Heart left ventricle (tissue), 16 donors: ENCODE data around the gene RNF5. TPM values are rescaled to one million over a fixed set of nuclear protein-coding genes. Genes with fewer than 3 reads are reported as not detected.

Experiments used
- ATAC-seq, 4 donors: fragments of 200-7000 bp; cut with Tn5 transposase; one replicate each; pipeline ENCODE4 v1.9.1; 2020 to 2022; ENCODE audit warnings: moderate library complexity in 4 of 4, mild to moderate bottlenecking in 3 of 4, moderate number of reproducible peaks in 1 of 4
- DNase-seq, 5 donors: peaks; one replicate each; pipeline ENCODE4 v3.0.0-alpha.2; 2020
- H3K27ac ChIP-seq, 12 donors: fragments of 200-600 bp; sonication (generic) in 4 of 12; one replicate each; pipeline versions ENCODE4 v1.5.0 to v1.8.0; 2016 to 2022; ENCODE audit warnings: mild to moderate bottlenecking in 2 of 12
- H3K27me3 ChIP-seq, 9 donors: fragments of 200-600 bp; sonication (generic) in 2 of 9; one replicate each; pipeline versions ENCODE4 v1.5.1 to v1.8.0; 2016 to 2022; ENCODE audit warnings: mild to moderate bottlenecking in 3 of 9
- H3K36me3 ChIP-seq, 9 donors: fragments of 200-600 bp; sonication (generic) in 2 of 9; one replicate each; pipeline versions ENCODE4 v1.5.0 to v1.8.0; 2018 to 2022; ENCODE audit warnings: mild to moderate bottlenecking in 2 of 9
- H3K4me1 ChIP-seq, 12 donors: fragments of 200-600 bp; sonication (generic) in 4 of 12; one replicate each; pipeline versions ENCODE4 v1.5.0 to v1.8.0; 2016 to 2022; ENCODE audit warnings: mild to moderate bottlenecking in 3 of 12
- H3K4me3 ChIP-seq, 12 donors: fragments of 200-600 bp; sonication (generic) in 4 of 12; one replicate each; pipeline versions ENCODE4 v1.5.0 to v1.8.0; 2017 to 2022; ENCODE audit warnings: mild to moderate bottlenecking in 9 of 12, moderate library complexity in 4 of 12
- H3K9me3 ChIP-seq, 12 donors: fragments of 200-600 bp; sonication (generic) in 4 of 12; one replicate each; pipeline versions ENCODE4 v1.5.0 to v1.8.0; 2016 to 2022; ENCODE audit warnings: mild to moderate bottlenecking in 1 of 12
- POLR2A ChIP-seq, 2 donors: fragments of 450-650 bp; IDR thresholded peaks; one replicate each; pipeline ENCODE4 v1.6.1; 2017; ENCODE audit warnings: antibody characterized with exemption in 2 of 2, mild to moderate bottlenecking in 2 of 2, moderate library complexity in 2 of 2
- WGBS, 4 donors: extraction: QIAGEN DNeasy Blood & Tissue Kit in 2 of 4; methylation state at CpG; one replicate each; pipeline versions ENCODE4 v1.1.5 to v1.1.7; 2013 to 2018; 5-methylcytosine and 5-hydroxymethylcytosine counted together
- intact Hi-C, 10 donors: fragments of 100-400 bp; cut with DNase I; formaldehyde crosslinking; loops; one replicate each; pipeline versions ENCODE4 v1.11.1 to v1.14.2; 2022
- polyA plus RNA-seq, 2 donors: library from polyadenylated mRNA; stranded (reverse); fragments of 200-250 nt; gene quantifications; one replicate each; pipeline ENCODE4 v1.2.3, GENCODE V29; 2013
- total RNA-seq, 9 donors: library from RNA; depleted of rRNA in 2 of 9; stranded (reverse); fragments of >200 nt in 2 of 9; fragmentation: NEBNext Ultra II Directional in 3 of 9; extraction: Animal tissue kit (Norgen Biotek cat#: 25700) in 3 of 9; gene quantifications; one replicate each; pipeline versions ENCODE4 v1.1.0 to v1.2.4, GENCODE V29; 2016 to 2023
- TF ChIP-seq, protein P1 (sequence below), 12 donors: fragments of 200-600 bp; sonication (generic) in 4 of 12; IDR thresholded peaks; one replicate each; pipeline versions ENCODE4 v1.5.0 to v1.8.0; 2018 to 2022; ENCODE audit warnings: antibody characterized with exemption in 12 of 12, mild to moderate bottlenecking in 5 of 12
- donor health status: ischemic (EF 13 %, LVEDD 7.1; RV severe dilation, severe dysfunction).
- donor health status: healthy with polysubstance abuse.
- donor health status: DM: no; HTN: yes; CAD: no.
- donor health status: DM: no; HTN: no; CAD: no.
- donor health status: ischemic (EF 25% LVEDD 6.9; RV normal size, moderate dysfunction).
- donor health status: ischemic (EF 25% LVEDD 5.7; RV mildly dilated, moderate dysfunction).
- donor health status: healthy.
- donor health status: DM: yes; HTN: yes; CAD: no.
- donor health status: ischemic (EF 35%, LVEDD 5.7; RV mildly dilated, moderate dysfunction).
- donor health status: nonischemic (EF 11% LVEDD 7.7; RV severe dilation, severe dysfunction).
- donor health status: DM: yes; HTN: yes; CAD: no.
- donor health status: PGD.
- donor health status: ischemic (EF 29% LVEDD 5.4; RV normal size, mild dysfunction).
- donor health status: nonischemic (EF 23%, LVEDD 6.1; RV moderate dilation, normal function).

The RNF5 gene
- total and polyA plus RNA-seq, 11 donors: 62.7 to 136 (median 89.9) TPM

DNA sequence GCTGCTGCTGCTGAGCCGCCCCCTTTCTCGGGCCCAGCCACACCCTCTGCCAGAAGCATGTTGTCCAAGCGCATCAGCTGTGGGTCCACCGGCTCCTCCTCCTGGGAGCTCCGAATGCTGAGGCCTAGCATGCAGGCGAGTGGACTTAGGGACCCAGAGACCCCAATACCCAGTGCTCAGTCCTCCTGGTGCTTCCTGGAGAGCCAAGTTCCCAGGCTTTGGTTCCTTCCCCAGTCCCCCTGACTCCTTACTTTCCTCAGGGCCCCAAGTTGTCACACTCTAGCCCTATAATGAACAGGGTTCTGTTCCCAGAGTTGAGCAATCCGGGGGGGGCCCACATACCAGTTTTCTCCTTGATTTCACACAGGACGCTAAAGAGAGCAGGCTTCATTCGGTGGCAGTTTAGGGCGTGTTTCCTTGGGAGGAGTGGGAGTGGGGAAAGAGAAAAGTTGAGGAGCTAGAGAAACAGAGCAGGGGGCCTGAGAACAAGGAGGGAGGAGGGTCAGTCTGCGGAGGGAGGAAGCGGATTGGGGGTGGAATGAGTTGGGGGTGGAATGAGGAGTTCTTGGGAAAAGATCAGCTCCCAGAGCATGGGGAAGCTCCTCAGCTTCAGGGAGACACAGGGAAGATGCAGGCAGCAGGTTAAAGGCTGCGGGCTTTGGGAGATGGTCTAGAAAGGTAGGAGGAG lies 10.3 kb downstream of the RNF5 start:
- peak in 1 of 5 donors; percentile 26 for DNase-seq
- WGBS, 4 donors: 13 to 27% (median 20%) methylated on average over 10 to 13 of the region's 13 CpGs
- Histone ChIP-seq H3K36me3 (peaks cover 0 to 33% (median 21%) of the 10 kb centered on the region in 9 donors), H3K4me3 (peak overlapping the region in 11 of 12 donors; percentile 59 to 93 (median 81)), H3K9me3 (no peaks in the 10 kb centered on the region), H3K27me3 (no peaks in the 10 kb centered on the region), H3K4me1 (peaks cover 4 to 84% (median 64%) of the 10 kb centered on the region in 12 donors), H3K27ac (peak overlapping the region; percentile 90 to 100 (median 97))
- intact Hi-C loops: no loop called here
- no peak for TF ChIP-seq POLR2A (IDR thresholded peaks at IDR 0.05)
- TF ChIP-seq, protein P1, sequence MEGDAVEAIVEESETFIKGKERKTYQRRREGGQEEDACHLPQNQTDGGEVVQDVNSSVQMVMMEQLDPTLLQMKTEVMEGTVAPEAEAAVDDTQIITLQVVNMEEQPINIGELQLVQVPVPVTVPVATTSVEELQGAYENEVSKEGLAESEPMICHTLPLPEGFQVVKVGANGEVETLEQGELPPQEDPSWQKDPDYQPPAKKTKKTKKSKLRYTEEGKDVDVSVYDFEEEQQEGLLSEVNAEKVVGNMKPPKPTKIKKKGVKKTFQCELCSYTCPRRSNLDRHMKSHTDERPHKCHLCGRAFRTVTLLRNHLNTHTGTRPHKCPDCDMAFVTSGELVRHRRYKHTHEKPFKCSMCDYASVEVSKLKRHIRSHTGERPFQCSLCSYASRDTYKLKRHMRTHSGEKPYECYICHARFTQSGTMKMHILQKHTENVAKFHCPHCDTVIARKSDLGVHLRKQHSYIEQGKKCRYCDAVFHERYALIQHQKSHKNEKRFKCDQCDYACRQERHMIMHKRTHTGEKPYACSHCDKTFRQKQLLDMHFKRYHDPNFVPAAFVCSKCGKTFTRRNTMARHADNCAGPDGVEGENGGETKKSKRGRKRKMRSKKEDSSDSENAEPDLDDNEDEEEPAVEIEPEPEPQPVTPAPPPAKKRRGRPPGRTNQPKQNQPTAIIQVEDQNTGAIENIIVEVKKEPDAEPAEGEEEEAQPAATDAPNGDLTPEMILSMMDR (IDR thresholded peaks at IDR 0.05): no peak
- no peak for ATAC-seq

DNA sequence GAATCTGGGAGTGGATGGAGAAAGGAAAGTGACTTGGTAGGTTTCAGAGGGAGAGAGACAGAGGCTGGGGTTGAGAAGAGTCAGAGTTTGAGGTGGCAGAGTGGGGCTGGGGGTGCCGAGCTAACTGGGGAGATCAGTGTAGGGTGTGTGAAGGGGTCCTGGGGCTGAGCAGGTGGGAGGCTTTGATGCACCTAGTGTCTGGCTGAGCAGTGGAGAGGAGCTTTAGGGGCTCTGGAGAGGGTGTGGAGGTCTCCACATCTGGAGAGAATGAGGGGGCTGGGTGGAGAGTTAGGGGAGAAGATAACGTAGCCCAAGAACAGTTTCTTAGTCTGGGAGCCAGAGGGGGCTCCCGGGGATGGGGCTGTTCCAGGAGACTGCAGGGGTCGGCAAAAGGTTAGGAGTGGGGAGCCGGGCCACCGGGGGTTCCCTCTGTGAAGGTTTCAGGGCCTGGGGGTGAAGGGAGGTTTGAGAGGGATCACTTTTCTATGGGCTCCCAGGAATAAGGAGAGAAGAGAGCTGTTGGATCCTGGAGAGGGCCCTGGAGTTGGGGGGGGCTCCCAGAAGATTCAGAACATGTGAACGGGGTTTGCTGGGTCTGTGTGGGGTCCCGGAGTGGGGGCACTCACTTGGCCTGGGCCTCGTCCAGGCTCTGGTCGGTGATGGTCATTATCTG lies 11.0 kb downstream of the RNF5 start:
- DNase-seq (no peak), ATAC-seq (no peak)
- TF ChIP-seq POLR2A (IDR thresholded peaks at IDR 0.05): no peak
- TF ChIP-seq, protein P1 (IDR thresholded peaks at IDR 0.05): no peak
- peak overlapping the region; percentile 59 to 93 (median 80) for H3K4me3 ChIP-seq
- peak overlapping the region; percentile 90 to 100 (median 97) for H3K27ac ChIP-seq
- intact Hi-C loops: no loop called here
- H3K9me3 ChIP-seq: no peaks in the 10 kb centered on the region
- peaks cover 0 to 29% (median 19%) of the 10 kb centered on the region in 9 donors for H3K36me3 ChIP-seq
- no peaks in the 10 kb centered on the region for H3K27me3 ChIP-seq
- WGBS, 4 donors: 1 to 5% (median 2%) methylated on average over 8 to 10 of the region's 10 CpGs
- H3K4me1 ChIP-seq: peaks cover 0 to 82% (median 57%) of the 10 kb centered on the region in 12 donors

DNA sequence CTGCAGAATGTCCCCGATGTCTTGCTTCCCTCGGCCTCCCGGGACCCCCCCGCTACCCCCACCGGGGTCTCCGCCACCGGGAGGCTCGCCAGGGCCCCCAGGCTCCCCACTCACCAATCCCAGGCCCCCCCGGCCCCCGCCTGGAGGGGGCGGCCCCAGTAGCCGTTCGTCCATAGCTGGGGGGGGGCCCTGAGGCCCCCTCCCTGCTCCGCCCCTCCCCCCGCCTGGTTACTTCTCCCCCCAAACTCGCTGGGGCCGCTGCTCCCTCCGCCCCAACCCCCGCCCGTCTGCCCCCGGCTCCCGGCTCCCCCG lies 11.5 kb downstream of the RNF5 start:
- Histone ChIP-seq H3K4me1 (peaks cover 0 to 82% (median 55%) of the 10 kb centered on the region in 12 donors), H3K27ac (peak overlapping the region; percentile 90 to 100 (median 97)), H3K9me3 (no peaks in the 10 kb centered on the region), H3K4me3 (peak overlapping the region; percentile 59 to 93 (median 80)), H3K27me3 (no peaks in the 10 kb centered on the region), H3K36me3 (peaks cover 0 to 27% (median 19%) of the 10 kb centered on the region in 9 donors)
- intact Hi-C loops: loop anchor here in 3 of 10 donors (5.0 to 10.0 kb wide), 3 partner anchors 62 to 1015 kb away; partner anchors contain the start of genes ATF6B (in 1 of the 3), HSD17B8 (in 1 of the 3), RING1 (in 1 of the 3) and RXRB (in 1 of the 3)
- ATAC-seq: peak in 3 of 4 donors; percentile 1 to 4 (median 1)
- TF ChIP-seq, protein P1 (IDR thresholded peaks at IDR 0.05): no peak
- no peak for TF ChIP-seq POLR2A (IDR thresholded peaks at IDR 0.05)
- no peak for DNase-seq
- WGBS, 4 donors: 10 to 22% (median 15%) methylated on average over 11 to 23 of the region's 23 CpGs; no CpG with 5 or more reads in 1 of the 4 donors
